Measurements from ENCODE around the gene OR4Q3.
"Not testable (repeated sequence)": the region's sequence is repeated elsewhere in the genome, so short reads cannot be mapped to it uniquely, and the experiment has no call there.

The OR4Q3 gene

GRCh38 chr14:19743256-19743655 lies at the start of gene OR4Q3:
TSS of gene OR4Q3 (plus strand) at chr14:19743571.
- no peak for DNase-seq

- DNase-seq, result no peak
These were observed 14.0 kb upstream of the OR4Q3 start for GRCh38 chr14:19729359-19729758.

DNA sequence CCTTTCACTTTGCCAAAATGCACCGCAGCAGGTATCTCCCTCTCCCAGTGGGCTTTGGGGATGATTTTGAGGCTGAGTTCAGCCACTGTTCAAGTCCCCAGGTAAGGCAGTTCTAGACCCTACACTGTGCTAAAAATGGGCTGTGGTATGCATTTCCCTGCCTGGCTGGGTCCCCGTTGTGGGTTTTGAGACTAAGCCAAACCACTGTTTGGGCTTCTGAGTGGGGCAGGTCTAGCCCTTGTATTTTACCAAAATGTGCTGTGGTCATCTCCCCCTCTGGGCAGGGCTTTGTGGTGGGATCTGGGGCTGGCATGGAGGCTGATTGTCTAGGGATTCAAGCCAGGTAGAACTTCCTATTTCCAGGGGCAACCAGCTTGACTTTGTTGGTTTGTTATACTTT lies 13.6 kb upstream of the OR4Q3 start:
- no peak for DNase-seq

GRCh38 chr14:19733893-19734292 lies 9.5 kb upstream of the OR4Q3 start:
- not testable (repeated sequence) for DNase-seq

DNA sequence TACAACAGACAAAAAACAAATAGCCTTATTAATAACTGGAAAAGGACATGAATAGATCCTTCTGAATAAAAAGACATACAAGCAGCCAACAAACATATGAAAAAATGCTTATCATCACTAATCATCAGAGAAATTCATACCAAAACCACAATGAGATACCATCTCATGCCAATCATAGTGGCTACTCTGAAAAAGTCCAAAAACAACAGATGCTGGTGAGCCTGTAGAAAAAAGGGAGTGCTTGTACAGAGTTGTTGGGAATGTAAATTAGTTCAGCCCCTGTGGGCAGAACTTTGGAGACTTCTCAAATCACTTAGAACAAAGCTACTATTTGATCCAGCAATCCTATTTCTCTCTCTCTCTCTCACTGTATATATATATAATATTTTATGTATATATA lies 8.9 kb downstream of the OR4Q3 start:
- not testable (repeated sequence) for DNase-seq

- no peak for DNase-seq
These were observed 10.8 kb downstream of the OR4Q3 start for GRCh38 chr14:19754172-19754571.

GRCh38 chr14:19771491-19771890 lies 28.1 kb downstream of the OR4Q3 start:
- DNase-seq, result not testable (repeated sequence)

- DNase-seq, result no peak
These were observed 28.6 kb downstream of the OR4Q3 start for GRCh38 chr14:19771895-19772430.

GRCh38 chr14:19772454-19772853 lies 29.1 kb downstream of the OR4Q3 start:
- not testable (repeated sequence) for DNase-seq

GRCh38 chr14:19773204-19773603 lies 29.8 kb downstream of the OR4Q3 start, which contains the start of gene OR4M1:
TSS of gene OR4M1 (plus strand) at chr14:19773504. CDS start at chr14:19780323, 6,819 bp downstream.
- DNase-seq, result not testable (repeated sequence)

DNA sequence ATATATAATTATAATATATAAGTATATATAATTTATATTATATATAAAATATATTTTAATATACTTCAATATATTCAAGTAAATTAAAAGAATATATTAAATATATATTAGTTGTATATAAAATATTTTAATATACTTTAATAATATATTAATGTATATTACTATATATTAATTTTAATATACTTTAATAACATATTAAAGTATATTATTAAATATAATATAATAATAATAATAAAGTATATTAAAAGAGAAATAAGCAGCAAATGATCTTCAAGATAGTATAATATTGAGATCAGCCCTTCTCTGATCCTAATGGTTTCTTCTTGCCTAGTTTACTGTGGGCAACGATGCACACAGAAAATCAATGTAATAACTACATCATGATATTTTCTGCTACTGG lies 32.2 kb downstream of the OR4Q3 start:
- no peak for DNase-seq

- not testable (repeated sequence) for DNase-seq
These were observed 42.5 kb downstream of the OR4Q3 start for GRCh38 chr14:19785848-19786247.

GRCh38 chr14:19787318-19787717 lies 43.9 kb downstream of the OR4Q3 start:
- DNase-seq, result not testable (repeated sequence)

- not testable (repeated sequence) for DNase-seq
These were observed 44.8 kb downstream of the OR4Q3 start for GRCh38 chr14:19788150-19788549.

- not testable (repeated sequence) for DNase-seq
These were observed 53.2 kb downstream of the OR4Q3 start for GRCh38 chr14:19796520-19797108.
